Measurements from ENCODE around the gene TBC1D23. TPM values are rescaled to one million over a fixed set of nuclear protein-coding genes. Genes with fewer than 3 reads are reported as not detected.
"Not testable (repeated sequence)": the region's sequence is repeated elsewhere in the genome, so short reads cannot be mapped to it uniquely, and the experiment has no call there.

TBC1D23 gene
- polyA plus RNA-seq, 1 experiment = 65.7 TPM

DNA sequence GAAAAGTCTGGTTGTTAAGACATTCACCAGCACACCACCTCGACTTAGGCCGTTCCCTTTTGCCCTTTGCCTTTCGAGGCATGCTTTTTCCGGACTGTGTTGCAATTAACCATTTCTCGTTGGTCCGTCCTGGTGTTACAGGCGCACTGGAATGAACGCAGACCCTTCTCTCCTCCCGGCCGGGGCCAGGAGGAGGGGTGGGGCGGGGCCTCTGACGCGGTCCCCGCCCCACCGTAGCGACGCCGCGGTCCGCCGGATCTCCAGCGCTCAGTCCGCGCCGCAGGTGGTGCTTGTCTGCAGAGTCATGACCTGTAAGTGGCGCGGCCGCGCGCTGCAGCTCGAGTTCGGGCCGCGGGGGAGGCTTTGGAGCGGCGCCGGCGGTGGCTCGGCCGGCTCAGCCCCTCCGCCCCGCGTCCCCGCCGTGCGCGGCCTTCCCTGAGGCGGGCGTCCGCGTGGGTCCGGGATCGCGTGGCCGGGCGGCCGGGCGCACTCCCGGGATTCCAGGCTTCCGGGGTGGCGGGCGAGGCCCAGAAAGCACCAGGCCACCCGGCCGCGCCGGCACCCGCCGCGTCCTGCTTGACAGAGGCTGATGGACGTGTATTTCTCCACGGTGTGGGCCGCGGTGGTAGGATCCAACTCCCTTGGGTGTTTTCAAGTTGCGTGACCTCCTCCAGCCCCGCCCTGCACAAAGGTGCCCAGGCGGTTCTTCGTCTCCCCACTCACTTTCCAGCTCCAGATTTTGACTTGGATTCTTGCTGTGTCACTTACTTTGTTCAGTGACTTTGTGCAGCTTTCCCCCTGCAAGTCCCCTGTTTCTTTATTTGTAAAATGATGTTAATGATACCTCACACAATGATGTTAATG lies 73.9 kb downstream of the TBC1D23 start, which contains the start of gene NIT2:
TSS of gene NIT2 (plus strand) at position 270 of the 864 bp plus-strand sequence. CDS start at position 305, 35 bp downstream.
- H3K27me3 ChIP-seq (ENCODE audit: control insufficient read depth, insufficient read depth, low read length) = no peaks in the 10 kb centered on the region
- ChIA-PET CTCF (interaction anchor here (0.5 to 1.0 kb wide), 4 partner anchors 69 to 503 kb away, joined by 3 to 5 read pairs (median 4); no protein-coding TSS in a partner anchor), POLR2A (interaction anchor here (0.6 to 1.2 kb wide), 3 partner anchors 41 to 1263 kb away, joined by 6 read pairs; partner anchors contain the start of genes LNP1 and TOMM70)
- peak; percentile 51 for DNase-seq (ENCODE audit: low read depth, low spot score)
- no peaks in the 10 kb centered on the region for H3K9me3 ChIP-seq (ENCODE audit: control insufficient read depth, insufficient read depth, low read length)
- TF ChIP-seq, protein P1, sequence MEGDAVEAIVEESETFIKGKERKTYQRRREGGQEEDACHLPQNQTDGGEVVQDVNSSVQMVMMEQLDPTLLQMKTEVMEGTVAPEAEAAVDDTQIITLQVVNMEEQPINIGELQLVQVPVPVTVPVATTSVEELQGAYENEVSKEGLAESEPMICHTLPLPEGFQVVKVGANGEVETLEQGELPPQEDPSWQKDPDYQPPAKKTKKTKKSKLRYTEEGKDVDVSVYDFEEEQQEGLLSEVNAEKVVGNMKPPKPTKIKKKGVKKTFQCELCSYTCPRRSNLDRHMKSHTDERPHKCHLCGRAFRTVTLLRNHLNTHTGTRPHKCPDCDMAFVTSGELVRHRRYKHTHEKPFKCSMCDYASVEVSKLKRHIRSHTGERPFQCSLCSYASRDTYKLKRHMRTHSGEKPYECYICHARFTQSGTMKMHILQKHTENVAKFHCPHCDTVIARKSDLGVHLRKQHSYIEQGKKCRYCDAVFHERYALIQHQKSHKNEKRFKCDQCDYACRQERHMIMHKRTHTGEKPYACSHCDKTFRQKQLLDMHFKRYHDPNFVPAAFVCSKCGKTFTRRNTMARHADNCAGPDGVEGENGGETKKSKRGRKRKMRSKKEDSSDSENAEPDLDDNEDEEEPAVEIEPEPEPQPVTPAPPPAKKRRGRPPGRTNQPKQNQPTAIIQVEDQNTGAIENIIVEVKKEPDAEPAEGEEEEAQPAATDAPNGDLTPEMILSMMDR (IDR thresholded peaks at IDR 0.05; ENCODE audit: low read depth, low read length) = no peak
- peak within 1 kb of the TSS; percentile 25 for H3K27ac ChIP-seq (ENCODE audit: low read depth, low read length)
- peak within 1 kb of the TSS; percentile 72 for H3K4me3 ChIP-seq (ENCODE audit: low read depth, low read length)

DNA sequence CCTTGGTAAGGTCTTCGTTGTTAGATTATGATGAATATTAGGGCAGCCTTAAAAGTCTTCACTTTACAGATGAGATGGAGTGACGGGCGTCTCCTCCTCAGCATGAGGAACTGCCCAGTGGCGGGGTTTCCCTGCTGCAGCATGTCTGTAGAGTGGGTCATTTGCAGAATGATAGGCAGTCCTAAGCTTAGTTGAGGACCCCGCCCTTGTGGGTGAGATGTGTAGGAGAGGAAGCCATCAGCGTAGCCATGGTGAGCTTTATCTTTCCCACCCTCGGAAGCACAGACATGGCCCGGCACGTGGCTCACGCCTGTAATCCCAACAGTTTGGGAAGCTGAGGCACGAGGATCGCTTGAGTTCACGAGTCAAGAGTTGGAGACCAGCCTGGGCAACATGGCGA lies 74.6 kb downstream of the TBC1D23 start:
- POLR2A ChIA-PET = no interaction called here
- CTCF ChIA-PET = no interaction called here

DNA sequence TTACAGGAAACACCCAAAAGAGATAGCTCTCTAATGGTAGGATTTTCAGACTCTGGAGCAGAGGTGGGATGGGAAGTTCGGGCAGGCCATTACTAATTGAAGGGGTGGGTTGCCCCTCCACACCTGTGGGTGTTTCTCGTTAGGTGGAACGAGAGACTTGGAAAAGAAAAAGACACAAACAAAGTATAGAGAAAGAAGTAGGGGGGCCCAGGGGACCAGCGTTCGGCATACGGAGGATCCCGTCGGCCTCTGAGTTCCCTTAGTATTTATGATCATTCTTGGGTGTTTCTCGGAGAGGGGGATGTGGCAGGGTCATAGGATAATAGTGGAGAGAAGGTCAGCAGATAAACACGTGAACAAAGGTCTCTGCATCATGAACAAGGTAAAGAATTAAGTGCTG lies 75.4 kb downstream of the TBC1D23 start:
- CTCF ChIA-PET = interaction anchor here (1.1 kb wide), 1 partner anchor 504 kb away, joined by 3 read pairs; no protein-coding TSS in a partner anchor
- H3K9me3 ChIP-seq (ENCODE audit: control insufficient read depth, insufficient read depth, low read length); H3K4me3 ChIP-seq (ENCODE audit: low read depth, low read length); H3K27ac ChIP-seq (ENCODE audit: low read depth, low read length); POLR2A ChIA-PET; DNase-seq (ENCODE audit: low read depth, low spot score); H3K27me3 ChIP-seq (ENCODE audit: control insufficient read depth, insufficient read depth, low read length): not testable (repeated sequence)

More for the DNA sequence above, 74.6 kb downstream of the TBC1D23 start:
- TF ChIP-seq, protein P1 (IDR thresholded peaks at IDR 0.05; ENCODE audit: low read depth, low read length) = no peak
- no peak for DNase-seq (ENCODE audit: low read depth, low spot score)
- no peaks in the 10 kb centered on the region for H3K9me3 ChIP-seq (ENCODE audit: control insufficient read depth, insufficient read depth, low read length)
- no peak overlapping the region for H3K27ac ChIP-seq (ENCODE audit: low read depth, low read length)
- H3K27me3 ChIP-seq (ENCODE audit: control insufficient read depth, insufficient read depth, low read length) = no peaks in the 10 kb centered on the region
- peak overlapping the region; percentile 72 for H3K4me3 ChIP-seq (ENCODE audit: low read depth, low read length)

DNA sequence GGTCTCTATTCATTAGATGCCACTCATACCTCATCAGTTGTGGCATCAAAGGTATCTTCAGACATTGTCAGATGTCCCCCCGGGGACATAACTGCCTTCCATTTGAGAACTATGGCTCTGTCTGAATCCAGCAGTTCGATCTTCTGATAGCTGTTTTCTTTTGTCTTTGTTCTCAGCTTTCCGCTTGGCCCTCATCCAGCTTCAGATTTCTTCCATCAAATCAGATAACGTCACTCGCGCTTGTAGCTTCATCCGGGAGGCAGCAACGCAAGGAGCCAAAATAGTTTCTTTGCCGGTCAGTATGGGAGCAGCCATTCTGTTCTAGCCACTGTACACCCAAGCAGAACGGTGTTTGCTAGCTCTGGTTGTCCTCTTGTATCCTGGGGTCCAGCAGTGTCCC lies 78.1 kb downstream of the TBC1D23 start:
- no peak for DNase-seq (ENCODE audit: low read depth, low spot score)
- no peaks in the 10 kb centered on the region for H3K9me3 ChIP-seq (ENCODE audit: control insufficient read depth, insufficient read depth, low read length)
- TF ChIP-seq, protein P1 (IDR thresholded peaks at IDR 0.05; ENCODE audit: low read depth, low read length) = no peak
- ChIA-PET POLR2A (no interaction called here), CTCF (interaction anchor here (0.9 kb wide), 1 partner anchor 22 kb away, joined by 4 read pairs; no protein-coding TSS in a partner anchor)
- H3K27ac ChIP-seq (ENCODE audit: low read depth, low read length) = no peak overlapping the region
- no peaks in the 10 kb centered on the region for H3K27me3 ChIP-seq (ENCODE audit: control insufficient read depth, insufficient read depth, low read length)
- H3K4me3 ChIP-seq (ENCODE audit: low read depth, low read length) = no peak overlapping the region

DNA sequence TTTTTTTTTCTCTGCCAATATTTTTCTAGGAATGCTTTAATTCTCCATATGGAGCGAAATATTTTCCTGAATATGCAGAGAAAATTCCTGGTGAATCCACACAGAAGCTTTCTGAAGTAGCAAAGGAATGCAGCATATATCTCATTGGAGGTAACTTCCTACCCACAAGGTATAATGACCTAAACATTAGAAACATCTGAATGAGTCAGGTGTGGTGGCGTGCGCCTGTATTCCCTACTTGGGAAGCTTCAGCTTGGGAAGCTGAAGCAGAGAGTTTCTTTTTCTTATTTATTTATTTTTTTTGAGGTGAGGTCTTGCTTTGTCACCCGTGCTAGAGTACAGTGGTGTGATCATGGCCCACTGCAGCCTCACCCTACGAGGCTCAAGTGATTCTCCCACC lies 79.0 kb downstream of the TBC1D23 start:
- ChIA-PET CTCF (interaction anchor here (0.9 kb wide), 1 partner anchor 23 kb away, joined by 4 read pairs; no protein-coding TSS in a partner anchor), POLR2A (interaction anchor here (0.7 kb wide), 1 partner anchor 43 kb away, joined by 3 read pairs; no protein-coding TSS in a partner anchor)
- DNase-seq (ENCODE audit: low read depth, low spot score) = no peak
- no peaks in the 10 kb centered on the region for H3K27me3 ChIP-seq (ENCODE audit: control insufficient read depth, insufficient read depth, low read length)
- no peak overlapping the region for H3K27ac ChIP-seq (ENCODE audit: low read depth, low read length)
- TF ChIP-seq, protein P1 (IDR thresholded peaks at IDR 0.05; ENCODE audit: low read depth, low read length) = no peak
- H3K4me3 ChIP-seq (ENCODE audit: low read depth, low read length) = no peak overlapping the region
- H3K9me3 ChIP-seq (ENCODE audit: control insufficient read depth, insufficient read depth, low read length) = no peaks in the 10 kb centered on the region

Measured in AG04450 (cell line).